Measurements from ENCODE around the gene SYNGR1.

Gene SYNGR1

DNA sequence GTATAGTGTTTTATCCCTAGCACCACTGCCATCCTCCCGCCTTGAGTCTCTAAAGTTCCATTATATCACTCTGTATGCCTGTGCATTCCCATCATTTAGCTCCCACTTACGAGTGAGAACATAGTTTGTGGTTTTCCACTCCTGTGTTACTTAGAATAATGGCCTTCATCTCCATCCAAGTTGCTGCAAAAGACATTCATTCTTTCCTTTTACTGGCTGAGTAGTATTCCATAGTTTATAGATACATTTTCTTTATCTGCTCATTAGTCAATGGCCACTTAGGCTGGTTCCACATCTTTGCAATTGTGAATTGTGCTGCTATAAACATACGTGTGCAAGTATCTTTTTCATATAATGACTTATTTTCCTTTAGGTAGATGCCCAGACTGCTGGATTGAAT, 74.2 kb downstream of the SYNGR1 start:
- TF ChIP-seq, protein P1, sequence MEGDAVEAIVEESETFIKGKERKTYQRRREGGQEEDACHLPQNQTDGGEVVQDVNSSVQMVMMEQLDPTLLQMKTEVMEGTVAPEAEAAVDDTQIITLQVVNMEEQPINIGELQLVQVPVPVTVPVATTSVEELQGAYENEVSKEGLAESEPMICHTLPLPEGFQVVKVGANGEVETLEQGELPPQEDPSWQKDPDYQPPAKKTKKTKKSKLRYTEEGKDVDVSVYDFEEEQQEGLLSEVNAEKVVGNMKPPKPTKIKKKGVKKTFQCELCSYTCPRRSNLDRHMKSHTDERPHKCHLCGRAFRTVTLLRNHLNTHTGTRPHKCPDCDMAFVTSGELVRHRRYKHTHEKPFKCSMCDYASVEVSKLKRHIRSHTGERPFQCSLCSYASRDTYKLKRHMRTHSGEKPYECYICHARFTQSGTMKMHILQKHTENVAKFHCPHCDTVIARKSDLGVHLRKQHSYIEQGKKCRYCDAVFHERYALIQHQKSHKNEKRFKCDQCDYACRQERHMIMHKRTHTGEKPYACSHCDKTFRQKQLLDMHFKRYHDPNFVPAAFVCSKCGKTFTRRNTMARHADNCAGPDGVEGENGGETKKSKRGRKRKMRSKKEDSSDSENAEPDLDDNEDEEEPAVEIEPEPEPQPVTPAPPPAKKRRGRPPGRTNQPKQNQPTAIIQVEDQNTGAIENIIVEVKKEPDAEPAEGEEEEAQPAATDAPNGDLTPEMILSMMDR (IDR thresholded peaks at IDR 0.05; ENCODE audit: low read depth, low read length, missing control alignments), result no peak
- no peak for DNase-seq (ENCODE audit: low read depth)
- H3K4me3 ChIP-seq (ENCODE audit: low read depth, low read length), result no peak overlapping the region

DNA sequence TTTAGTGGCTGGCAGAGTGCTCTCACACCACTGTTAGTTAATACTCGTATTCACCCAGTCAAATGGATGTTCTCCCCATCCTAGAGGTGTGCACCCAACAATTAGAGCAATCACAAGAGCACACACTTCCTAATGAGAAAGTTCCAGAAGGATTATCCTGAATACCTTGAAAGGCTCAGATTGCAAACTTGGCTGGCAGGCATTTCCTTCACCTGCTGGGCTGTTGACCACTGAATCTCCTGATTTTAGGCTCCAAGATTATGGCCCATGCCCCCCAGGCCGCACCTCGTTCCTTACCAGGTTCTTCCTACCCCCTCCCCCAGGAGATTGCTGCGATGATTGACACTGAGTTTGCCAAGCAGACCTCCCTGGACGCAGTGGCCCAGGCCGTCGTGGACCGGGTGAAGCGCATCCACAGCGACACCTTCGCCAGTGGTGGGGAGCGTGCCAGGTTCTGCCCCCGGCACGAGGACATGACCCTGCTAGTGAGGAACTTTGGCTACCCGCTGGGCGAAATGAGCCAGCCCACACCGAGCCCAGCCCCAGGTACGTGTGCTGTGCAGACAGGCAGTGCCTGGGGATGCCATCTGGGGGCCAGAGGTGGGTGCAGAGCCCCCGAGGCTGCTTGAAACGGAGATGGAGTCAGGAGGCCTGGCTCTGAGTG, 76.7 kb downstream of the SYNGR1 start:
- no peak overlapping the region for H3K4me3 ChIP-seq (ENCODE audit: low read depth, low read length)
- TF ChIP-seq, protein P1 (IDR thresholded peaks at IDR 0.05; ENCODE audit: low read depth, low read length, missing control alignments), result no peak
- no peak for DNase-seq (ENCODE audit: low read depth)

DNA sequence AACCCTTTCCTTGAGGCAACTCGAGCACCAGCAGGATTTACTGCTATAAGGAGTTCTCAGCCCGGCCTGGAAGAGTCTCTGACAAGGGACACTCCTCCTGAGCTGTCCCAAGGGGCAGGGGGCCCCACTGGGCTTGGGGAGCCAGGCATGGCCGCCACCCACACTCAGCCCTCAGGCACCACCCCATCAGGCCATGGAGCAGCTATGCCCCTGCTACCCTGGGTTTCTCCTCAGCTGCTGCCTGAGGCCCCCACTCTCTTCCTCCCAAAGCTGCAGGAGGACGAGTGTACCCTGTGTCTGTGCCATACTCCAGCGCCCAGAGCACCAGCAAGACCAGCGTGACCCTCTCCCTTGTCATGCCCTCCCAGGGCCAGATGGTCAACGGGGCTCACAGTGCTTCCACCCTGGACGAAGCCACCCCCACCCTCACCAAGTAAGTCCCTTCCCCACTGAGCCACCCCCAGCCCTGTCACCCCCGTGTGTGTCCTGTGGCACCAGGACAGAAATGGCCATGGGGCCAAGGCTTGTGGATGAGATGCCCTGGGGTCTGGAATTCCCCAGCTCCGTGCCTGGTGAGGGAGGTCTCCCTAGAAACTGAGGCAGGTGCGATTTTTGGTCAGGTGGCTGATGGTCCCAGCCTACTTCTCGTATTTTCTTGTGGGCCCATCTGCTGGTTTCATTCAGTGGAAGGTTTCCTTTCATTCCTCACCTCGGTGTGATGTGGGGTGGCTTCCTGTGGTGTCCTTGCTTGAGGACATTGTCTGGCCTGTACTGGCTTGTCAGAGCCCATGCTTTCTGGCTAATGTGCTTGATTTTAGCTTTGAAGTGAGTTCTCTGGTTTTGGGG, 78.2 kb downstream of the SYNGR1 start:
- TF ChIP-seq, protein P1 (IDR thresholded peaks at IDR 0.05; ENCODE audit: low read depth, low read length, missing control alignments), result no peak
- no peak overlapping the region for H3K4me3 ChIP-seq (ENCODE audit: low read depth, low read length)
- DNase-seq (ENCODE audit: low read depth), result no peak

DNA sequence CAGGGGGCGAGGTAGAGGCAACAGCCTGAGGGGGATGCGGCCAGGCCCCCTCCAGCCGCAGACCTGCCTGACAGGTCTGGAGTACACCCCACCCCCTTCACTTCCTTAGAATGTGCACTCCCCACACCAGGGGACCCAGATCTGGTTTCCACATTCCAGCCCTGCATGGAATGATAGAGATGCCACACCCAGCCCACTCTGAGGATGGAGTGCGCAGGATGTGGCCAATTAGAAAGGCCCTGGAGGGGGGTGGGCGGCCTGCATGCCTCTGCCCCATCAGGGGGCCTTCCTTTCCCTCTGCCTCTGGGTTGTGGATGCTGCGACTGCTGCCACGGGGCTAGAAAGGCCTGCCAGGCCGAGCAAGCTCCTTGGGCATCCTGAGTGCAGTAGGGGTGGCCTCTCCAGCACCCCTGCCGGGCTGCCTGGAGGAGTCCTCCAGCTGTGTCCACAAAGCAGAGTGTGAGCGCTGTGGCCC, 78.8 kb downstream of the SYNGR1 start:
- no peak for DNase-seq (ENCODE audit: low read depth)
- H3K4me3 ChIP-seq (ENCODE audit: low read depth, low read length), result no peak overlapping the region
- TF ChIP-seq, protein P1 (IDR thresholded peaks at IDR 0.05; ENCODE audit: low read depth, low read length, missing control alignments), result no peak

DNA sequence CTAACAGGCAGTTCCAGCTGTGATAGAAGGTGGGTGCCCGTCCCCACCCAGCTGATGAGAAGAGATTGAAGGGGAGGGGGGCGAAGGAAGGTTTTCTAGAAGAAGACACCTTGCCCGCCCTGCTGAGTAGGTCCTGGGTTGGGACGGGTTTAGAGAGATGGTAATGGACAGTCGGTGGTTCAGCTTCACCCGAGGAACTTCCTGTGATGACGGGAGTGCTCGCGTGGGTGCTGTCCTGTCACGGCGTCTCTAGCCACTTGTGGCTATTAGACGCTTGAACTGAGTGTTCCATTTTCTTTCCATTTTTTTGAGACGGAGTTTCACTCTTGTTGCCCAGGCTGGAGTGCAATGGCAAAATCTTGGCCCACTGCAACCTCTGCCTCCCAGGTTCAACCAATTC, 79.4 kb downstream of the SYNGR1 start:
- no peak overlapping the region for H3K4me3 ChIP-seq (ENCODE audit: low read depth, low read length)
- TF ChIP-seq, protein P1 (IDR thresholded peaks at IDR 0.05; ENCODE audit: low read depth, low read length, missing control alignments), result no peak
- no peak for DNase-seq (ENCODE audit: low read depth)

DNA sequence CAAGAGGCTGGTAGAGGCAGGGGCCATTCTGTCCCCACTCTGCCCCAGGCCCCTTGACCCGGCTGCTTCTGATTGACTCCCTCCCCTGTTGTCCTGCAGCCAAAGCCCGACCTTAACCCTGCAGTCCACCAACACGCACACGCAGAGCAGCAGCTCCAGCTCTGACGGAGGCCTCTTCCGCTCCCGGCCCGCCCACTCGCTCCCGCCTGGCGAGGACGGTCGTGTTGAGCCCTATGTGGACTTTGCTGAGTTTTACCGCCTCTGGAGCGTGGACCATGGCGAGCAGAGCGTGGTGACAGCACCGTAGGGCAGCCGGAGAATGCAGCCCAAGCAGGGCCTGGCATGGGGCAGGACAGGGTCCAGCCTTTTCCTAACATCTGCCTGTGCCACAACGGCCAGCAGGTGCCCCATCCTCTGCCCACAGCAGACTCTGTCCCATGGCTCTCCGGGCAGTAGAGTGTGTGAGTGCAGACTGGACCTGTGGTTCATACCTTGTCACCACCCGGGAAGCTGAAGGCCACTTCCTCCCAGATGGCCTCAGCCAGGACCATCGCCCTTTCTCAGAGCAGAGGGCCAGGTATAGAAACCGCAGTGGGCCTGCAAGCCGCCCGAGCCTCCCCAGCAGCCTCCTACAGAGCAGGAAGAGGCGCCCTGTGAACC, 80.3 kb downstream of the SYNGR1 start:
- no peak for DNase-seq (ENCODE audit: low read depth)
- TF ChIP-seq, protein P1 (IDR thresholded peaks at IDR 0.05; ENCODE audit: low read depth, low read length, missing control alignments), result no peak
- H3K4me3 ChIP-seq (ENCODE audit: low read depth, low read length), result no peak overlapping the region
